GM23248 (cell line): ENCODE results near the gene HBQ1. TPM values are rescaled to one million over a fixed set of nuclear protein-coding genes. Genes with fewer than 3 reads are reported as not detected.

Source experiments
- DNase-seq: peaks from one replicate; pipeline ENCODE4 v3.0.0-alpha.2; 2015
- H2AFZ ChIP-seq: fragments of 200-600 bp; sonication (generic); 2 replicates; pipeline ENCODE4 v1.6.1; 2016; ENCODE audit warnings: antibody characterized with exemption
- H3F3A ChIP-seq: fragments of 200-600 bp; sonication (generic); 2 replicates; pipeline ENCODE4 v1.6.1; 2016; ENCODE audit warnings: mild to moderate bottlenecking, antibody characterized with exemption, mixed run types; ENCODE audit not compliant: insufficient read depth
- H3K27ac ChIP-seq: fragments of 200-600 bp; sonication (generic); 2 replicates; pipeline ENCODE4 v1.5.1; 2016; ENCODE audit warnings: mild to moderate bottlenecking
- H3K27me3 ChIP-seq: fragments of 200-600 bp; sonication (generic); replicated peaks from 2 replicates; pipeline ENCODE4 v1.6.1; 2016; ENCODE audit warnings: mild to moderate bottlenecking; ENCODE audit not compliant: insufficient read depth
- H3K36me3 ChIP-seq: fragments of 200-600 bp; sonication (generic); 2 replicates; pipeline ENCODE4 v1.6.1; 2016; ENCODE audit warnings: low read depth, mild to moderate bottlenecking
- H3K4me1 ChIP-seq: fragments of 200-600 bp; sonication (generic); 2 replicates; pipeline ENCODE4 v1.6.1; 2016; ENCODE audit warnings: mild to moderate bottlenecking; ENCODE audit not compliant: insufficient read depth
- H3K4me2 ChIP-seq: fragments of 200-600 bp; sonication (generic); one replicate; pipeline ENCODE4 v1.6.1; 2016; ENCODE audit warnings: mild to moderate bottlenecking; ENCODE audit not compliant: unreplicated experiment
- H3K4me3 ChIP-seq: fragments of 200-600 bp; sonication (generic); 2 replicates; pipeline ENCODE4 v1.5.1; 2016; ENCODE audit warnings: mild to moderate bottlenecking
- H3K79me2 ChIP-seq: fragments of 200-600 bp; sonication (generic); 2 replicates; pipeline ENCODE4 v1.6.1; 2016; ENCODE audit warnings: mild to moderate bottlenecking; ENCODE audit not compliant: insufficient read depth
- H3K9ac ChIP-seq: fragments of 200-600 bp; sonication (generic); 2 replicates; pipeline ENCODE4 v1.6.1; 2016; ENCODE audit warnings: mild to moderate bottlenecking
- H3K9me2 ChIP-seq: fragments of 200-600 bp; sonication (generic); 2 replicates; pipeline ENCODE4 v1.6.1; 2016; ENCODE audit warnings: mixed run types, mild to moderate bottlenecking, moderate library complexity; ENCODE audit not compliant: insufficient read depth
- H3K9me3 ChIP-seq: fragments of 200-600 bp; sonication (generic); one replicate; pipeline ENCODE4 v1.6.1; 2017; ENCODE audit warnings: low read depth
- H4K20me1 ChIP-seq: fragments of 200-600 bp; sonication (generic); 2 replicates; pipeline ENCODE4 v1.6.0; 2016; ENCODE audit not compliant: insufficient read depth
- EZH2 ChIP-seq: fragments of 200-600 bp; sonication (generic); IDR thresholded peaks from 2 replicates; pipeline ENCODE4 v1.6.1; 2018; ENCODE audit warnings: antibody characterized with exemption, mild to moderate bottlenecking; ENCODE audit not compliant: insufficient read depth, poor library complexity, severe bottlenecking
- EZH2phosphoT487 ChIP-seq: fragments of 200-600 bp; sonication (generic); IDR thresholded peaks from 2 replicates; pipeline ENCODE4 v1.6.1; 2018; ENCODE audit warnings: antibody characterized with exemption, moderate library complexity, mild to moderate bottlenecking, low read depth; ENCODE audit not compliant: insufficient read depth
- WGBS, 2 experiments: methylation state at CpG; one replicate each; pipeline ENCODE4 v1.1.6; 2015 to 2017; ENCODE audit warnings: low lambda C conversion rate in 2 of 2, low coverage in 1 of 2; ENCODE audit errors: missing lambda C conversion rate in 2 of 2; 5-methylcytosine and 5-hydroxymethylcytosine counted together
- in situ Hi-C: fragments of 300-500 bp; cut with MboI; formaldehyde crosslinking; loops from 2 replicates; pipeline ENCODE4 v1.15.0; 2020
- polyA plus RNA-seq: library from polyadenylated mRNA; unstranded; fragments of >200 nt; fragmentation: Nextera tagmentation; extraction: Ambion mirVana; gene quantifications from 2 replicates; pipeline ENCODE4 v1.2.1, GENCODE V29; 2016
- total RNA-seq: library from RNA; depleted of rRNA; stranded (reverse); fragments of >200 nt; shearing (Covaris generic); gene quantifications from 2 replicates; pipeline ENCODE4 v1.2.3, GENCODE V29; 2014

The HBQ1 gene
- total and polyA plus RNA-seq, 2 experiments from 2014 or later, result not detected

GRCh38 chr16:180681-181564, 664 bp downstream of the HBQ1 start:
- Histone ChIP-seq H3K4me3 (peak overlapping the region; percentile 56), H2AFZ (no peak overlapping the region), H3K4me1 (no peaks in the 10 kb centered on the region), H3K4me2 (peak overlapping the region; percentile 67), H3K27ac (no peak overlapping the region), H3K9me3 (no peaks in the 10 kb centered on the region), H4K20me1 (no peaks in the 10 kb centered on the region), H3K79me2 (no peaks in the 10 kb centered on the region), H3F3A (peaks cover 11% of the 10 kb centered on the region), H3K9me2 (no peaks in the 10 kb centered on the region), H3K27me3 (peaks cover 30% of the 10 kb centered on the region), H3K36me3 (no peaks in the 10 kb centered on the region), H3K9ac (no peak overlapping the region)
- peak; percentile 81 for DNase-seq
- in situ Hi-C loops, result loop anchor here (5.0 kb wide), 1 partner anchor 74 kb away; no protein-coding TSS in a partner anchor
- 3% methylated on average over 61 to 66 of the region's 89 CpGs for WGBS, 2 experiments
- TF ChIP-seq EZH2phosphoT487, result no peak
- no peak for TF ChIP-seq EZH2

- H3K4me1 ChIP-seq, result no peaks in the 10 kb centered on the region
- no peak overlapping the region for H3K4me2 ChIP-seq
- H3K9me2 ChIP-seq, result no peaks in the 10 kb centered on the region
- in situ Hi-C loops, result loop anchor here (5.0 kb wide), 1 partner anchor 74 kb away; no protein-coding TSS in a partner anchor
- peak; percentile 37 for DNase-seq
- H3K9ac ChIP-seq, result no peak overlapping the region
- TF ChIP-seq EZH2, result no peak
- no peak for TF ChIP-seq EZH2phosphoT487
- H3K27ac ChIP-seq, result no peak overlapping the region
- H3K79me2 ChIP-seq, result no peaks in the 10 kb centered on the region
- H3K4me3 ChIP-seq, result peak overlapping the region; percentile 56; the same call in 1 of the 2 replicates
- H3K36me3 ChIP-seq, result no peaks in the 10 kb centered on the region
- H3F3A ChIP-seq, result peaks cover 11% of the 10 kb centered on the region
- H3K27me3 ChIP-seq, result peaks cover 30% of the 10 kb centered on the region
- no peak overlapping the region for H2AFZ ChIP-seq
- H4K20me1 ChIP-seq, result no peaks in the 10 kb centered on the region
- H3K9me3 ChIP-seq, result no peaks in the 10 kb centered on the region
- 1% methylated on average over 21 to 22 of the region's 22 CpGs for WGBS, 2 experiments
Observed at GRCh38 chr16:181565-182021, 1.3 kb downstream of the HBQ1 start.

GRCh38 chr16:183005-183404, 2.7 kb downstream of the HBQ1 start:
- Histone ChIP-seq H3K9me2 (no peaks in the 10 kb centered on the region), H3K27me3 (peaks cover 22% of the 10 kb centered on the region), H3K4me1 (no peaks in the 10 kb centered on the region), H3K4me2 (no peak overlapping the region), H3K9ac (no peak overlapping the region), H3K9me3 (no peaks in the 10 kb centered on the region), H3K36me3 (0 out of 2 replicates have a peak, but pooled peaks cover 7% of the 10 kb centered on the region), H2AFZ (no peak overlapping the region), H4K20me1 (no peaks in the 10 kb centered on the region), H3K27ac (no peak overlapping the region), H3F3A (peaks cover 11% of the 10 kb centered on the region), H3K4me3 (no peak overlapping the region), H3K79me2 (no peaks in the 10 kb centered on the region)
- no peak for DNase-seq
- TF ChIP-seq EZH2phosphoT487, result no peak
- no peak for TF ChIP-seq EZH2
- in situ Hi-C loops, result loop anchor here (5.0 kb wide), 1 partner anchor 76 kb away; no protein-coding TSS in a partner anchor
- WGBS, 2 experiments, result 62 to 69% methylated on average over 7 of the region's 7 CpGs

GRCh38 chr16:185213-185612, 5.0 kb downstream of the HBQ1 start:
- Histone ChIP-seq H2AFZ (no peak overlapping the region), H3K4me3 (no peak overlapping the region), H3K36me3 (peaks cover 12% of the 10 kb centered on the region; the same call in 1 of the 2 replicates), H3K27ac (no peak overlapping the region), H3K9ac (no peak overlapping the region), H3K9me3 (no peaks in the 10 kb centered on the region), H3K79me2 (no peaks in the 10 kb centered on the region), H3K27me3 (0 out of 2 replicates have a peak, but pooled peaks cover under 1% of the 10 kb centered on the region), H3K4me2 (no peak overlapping the region), H3K9me2 (no peaks in the 10 kb centered on the region), H3F3A (peaks cover 11% of the 10 kb centered on the region), H4K20me1 (no peaks in the 10 kb centered on the region), H3K4me1 (no peaks in the 10 kb centered on the region)
- no peak for TF ChIP-seq EZH2
- no peak for TF ChIP-seq EZH2phosphoT487
- in situ Hi-C loops, result no loop called here
- 68 to 79% methylated on average over 5 to 13 of the region's 13 CpGs for WGBS, 2 experiments
- DNase-seq, result no peak
